ENCODE results near the gene RASGRF1.
A peak's percentile ranks its signal among the peaks of the same experiment; 100 is the strongest.
"Not testable (repeated sequence)": the region's sequence is repeated elsewhere in the genome, so short reads cannot be mapped to it uniquely, and the experiment has no call there.

RASGRF1 gene

GRCh38 chr15:79090487-79091203 is at the start of gene RASGRF1:
RASGRF1 (minus strand) TSS chr15:79090780; CDS start chr15:79090498, 282 bp downstream.
- peak; percentile 30 for DNase-seq

GRCh38 chr15:79136434-79137046 is 46.0 kb upstream of the RASGRF1 start:
- no peak for DNase-seq

GRCh38 chr15:79133309-79133708 is 42.7 kb upstream of the RASGRF1 start:
- DNase-seq = no peak

- DNase-seq = no peak
Observed at GRCh38 chr15:79132770-79133169, 42.2 kb upstream of the RASGRF1 start.

- no peak for DNase-seq
Observed at GRCh38 chr15:79132361-79132760, 41.8 kb upstream of the RASGRF1 start.

- DNase-seq = no peak
Observed at GRCh38 chr15:79130535-79131130, 40.1 kb upstream of the RASGRF1 start.

GRCh38 chr15:79129235-79129634 is 38.7 kb upstream of the RASGRF1 start:
- DNase-seq = no peak

- DNase-seq = no peak
Observed at GRCh38 chr15:79128556-79128955, 38.0 kb upstream of the RASGRF1 start.

GRCh38 chr15:79124388-79124787 is 33.8 kb upstream of the RASGRF1 start:
- no peak for DNase-seq

GRCh38 chr15:79122991-79123390 is 32.4 kb upstream of the RASGRF1 start:
- no peak for DNase-seq

- no peak for DNase-seq
Observed at GRCh38 chr15:79122391-79122790, 31.8 kb upstream of the RASGRF1 start.

GRCh38 chr15:79121571-79121970 is 31.0 kb upstream of the RASGRF1 start:
- DNase-seq = no peak

- DNase-seq = no peak
Observed at GRCh38 chr15:79117442-79118204, 27.0 kb upstream of the RASGRF1 start.

- DNase-seq = no peak
Observed at GRCh38 chr15:79116771-79117170, 26.2 kb upstream of the RASGRF1 start.

- peak; percentile 31 for DNase-seq
Observed at GRCh38 chr15:79115986-79116665, 25.5 kb upstream of the RASGRF1 start.

- DNase-seq = no peak
Observed at GRCh38 chr15:79113831-79114230, 23.3 kb upstream of the RASGRF1 start.

- DNase-seq = not testable (repeated sequence)
Observed at GRCh38 chr15:79111404-79111803, 20.8 kb upstream of the RASGRF1 start.

GRCh38 chr15:79105141-79105540 is 14.6 kb upstream of the RASGRF1 start:
- DNase-seq = no peak

GRCh38 chr15:79102595-79102994 is 12.0 kb upstream of the RASGRF1 start:
- no peak for DNase-seq

- no peak for DNase-seq
Observed at GRCh38 chr15:79101866-79102581, 11.4 kb upstream of the RASGRF1 start.

GRCh38 chr15:79099692-79100091 is 9.1 kb upstream of the RASGRF1 start:
- DNase-seq = no peak

GRCh38 chr15:79094611-79095021 is 4.0 kb upstream of the RASGRF1 start:
- no peak for DNase-seq
